Bronchial epithelial cell (primary cell): Measurements from ENCODE around the gene PHF21B. TPM values are rescaled to one million over a fixed set of nuclear protein-coding genes. Genes with fewer than 3 reads are reported as not detected.

Source experiments
- DNase-seq: peaks from one replicate; pipeline ENCODE4 v3.0.0-alpha.2; 2010; ENCODE audit warnings: low read depth
- FAIRE-seq: peaks from 2 replicates; lab custom pipeline; 2011; peaks lifted over from hg19 to GRCh38; lab: Jason Lieb, UNC
- H3K27me3 ChIP-seq: 2 replicates; pipeline ENCODE4 v1.5.1; 2011; ENCODE audit warnings: low read length; ENCODE audit not compliant: control insufficient read depth, insufficient read depth
- H3K36me3 ChIP-seq: 2 replicates; pipeline ENCODE4 v1.5.1; 2011; ENCODE audit warnings: low read length; ENCODE audit not compliant: control insufficient read depth, insufficient read depth
- H3K4me3 ChIP-seq: 2 replicates; pipeline ENCODE4 v1.5.1; 2011; ENCODE audit warnings: mild to moderate bottlenecking, low read depth, low read length, control low read depth
- total RNA-seq: library from RNA; depleted of rRNA; stranded (reverse); fragments of >200 nt; gene quantifications from 2 replicates; pipeline ENCODE4 v1.2.1, GENCODE V29; 2014
- TF ChIP-seq, protein P1 (sequence below): IDR thresholded peaks from 2 replicates; pipeline ENCODE4 v1.5.1; 2011; ENCODE audit warnings: mild to moderate bottlenecking, moderate library complexity, low read length, control low read depth, inconsistent platforms; ENCODE audit not compliant: insufficient read depth, severe bottlenecking

The PHF21B gene
- total RNA-seq, 1 donor from 2014 or later: not detected

DNA sequence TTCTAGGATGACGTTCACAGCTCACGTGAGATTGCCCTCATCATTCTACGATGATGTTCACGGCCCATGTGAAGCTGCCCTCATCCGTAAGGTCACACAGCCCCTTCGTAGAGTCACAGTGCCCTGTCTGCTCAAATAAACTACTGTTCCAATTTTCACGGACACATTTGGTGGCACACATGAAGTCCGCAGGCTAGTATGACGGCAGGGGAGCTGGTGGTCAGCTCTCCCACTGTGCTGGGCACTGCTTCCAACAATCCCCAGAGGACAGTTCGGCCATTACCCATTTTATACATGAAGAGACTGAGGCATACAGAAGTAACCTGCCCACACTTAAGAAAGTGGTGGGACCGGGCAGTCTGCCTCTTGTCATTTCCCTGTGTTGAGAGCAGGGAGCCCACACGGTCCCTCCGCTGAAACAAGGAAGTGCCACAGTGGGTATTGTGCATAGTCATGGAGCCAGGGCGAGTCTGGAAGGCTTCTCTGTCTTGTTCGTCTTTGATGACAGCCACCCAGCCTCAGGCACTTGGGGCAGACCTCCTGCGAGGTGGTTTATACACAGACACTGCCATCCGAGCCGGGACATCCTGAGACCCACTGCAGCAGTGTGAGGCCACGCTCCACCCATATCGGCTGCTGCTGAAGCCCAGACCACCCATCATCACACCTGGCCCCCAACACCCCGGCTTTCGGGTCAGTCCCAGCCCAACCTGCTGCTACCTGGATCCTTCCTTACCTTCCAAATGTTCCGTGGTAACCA is 114.3 kb downstream of the PHF21B start:
- FAIRE-seq: peak; percentile 88
- TF ChIP-seq, protein P1, sequence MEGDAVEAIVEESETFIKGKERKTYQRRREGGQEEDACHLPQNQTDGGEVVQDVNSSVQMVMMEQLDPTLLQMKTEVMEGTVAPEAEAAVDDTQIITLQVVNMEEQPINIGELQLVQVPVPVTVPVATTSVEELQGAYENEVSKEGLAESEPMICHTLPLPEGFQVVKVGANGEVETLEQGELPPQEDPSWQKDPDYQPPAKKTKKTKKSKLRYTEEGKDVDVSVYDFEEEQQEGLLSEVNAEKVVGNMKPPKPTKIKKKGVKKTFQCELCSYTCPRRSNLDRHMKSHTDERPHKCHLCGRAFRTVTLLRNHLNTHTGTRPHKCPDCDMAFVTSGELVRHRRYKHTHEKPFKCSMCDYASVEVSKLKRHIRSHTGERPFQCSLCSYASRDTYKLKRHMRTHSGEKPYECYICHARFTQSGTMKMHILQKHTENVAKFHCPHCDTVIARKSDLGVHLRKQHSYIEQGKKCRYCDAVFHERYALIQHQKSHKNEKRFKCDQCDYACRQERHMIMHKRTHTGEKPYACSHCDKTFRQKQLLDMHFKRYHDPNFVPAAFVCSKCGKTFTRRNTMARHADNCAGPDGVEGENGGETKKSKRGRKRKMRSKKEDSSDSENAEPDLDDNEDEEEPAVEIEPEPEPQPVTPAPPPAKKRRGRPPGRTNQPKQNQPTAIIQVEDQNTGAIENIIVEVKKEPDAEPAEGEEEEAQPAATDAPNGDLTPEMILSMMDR: no peak
- Histone ChIP-seq H3K36me3 (no peaks in the 10 kb centered on the region), H3K27me3 (no peaks in the 10 kb centered on the region), H3K4me3 (no peak overlapping the region)
- DNase-seq: no peak

DNA sequence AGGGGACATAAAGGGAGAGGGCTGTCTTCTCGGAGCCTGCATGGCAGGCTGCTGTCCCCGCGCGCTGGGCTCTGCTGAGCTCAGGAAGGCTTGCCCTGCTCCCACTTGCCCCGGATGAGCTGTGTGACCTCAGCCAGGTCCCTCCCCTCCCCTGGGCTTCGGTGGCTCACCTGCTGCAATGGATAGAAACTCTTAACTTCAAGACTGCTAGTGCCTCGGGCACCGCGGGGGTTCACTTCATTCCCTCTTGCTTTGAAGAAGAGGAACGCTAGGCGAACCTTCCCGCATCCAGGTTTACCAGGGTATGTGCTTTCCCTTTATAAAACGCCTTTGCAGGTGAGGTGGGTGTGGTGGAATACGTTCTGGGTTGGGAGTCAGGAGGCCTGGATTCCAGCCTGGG is 115.0 kb downstream of the PHF21B start:
- DNase-seq (no peak), FAIRE-seq (no peak)
- H3K36me3 ChIP-seq: no peaks in the 10 kb centered on the region
- H3K4me3 ChIP-seq: no peak overlapping the region
- no peaks in the 10 kb centered on the region for H3K27me3 ChIP-seq
- TF ChIP-seq, protein P1: no peak

DNA sequence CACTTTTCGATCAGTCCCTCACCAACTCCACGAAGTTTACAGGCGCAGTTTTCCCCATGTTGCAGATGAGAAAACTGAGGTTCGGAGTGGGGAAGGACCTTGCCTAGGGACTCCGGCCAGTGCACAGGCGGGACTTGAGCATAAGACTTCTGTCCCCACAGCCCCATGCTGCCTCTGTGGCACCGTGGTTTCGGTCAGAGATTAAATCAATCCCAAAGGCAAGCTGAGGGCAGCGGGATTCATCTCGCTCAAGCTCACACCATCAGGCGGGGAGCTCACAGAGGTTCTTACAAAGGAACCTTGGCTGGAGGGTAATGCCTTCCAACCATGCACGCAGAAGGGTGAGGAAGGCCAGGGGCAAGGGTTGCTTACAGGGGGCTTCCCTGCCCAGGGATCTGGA is 115.5 kb downstream of the PHF21B start:
- FAIRE-seq (no peak), DNase-seq (no peak)

DNA sequence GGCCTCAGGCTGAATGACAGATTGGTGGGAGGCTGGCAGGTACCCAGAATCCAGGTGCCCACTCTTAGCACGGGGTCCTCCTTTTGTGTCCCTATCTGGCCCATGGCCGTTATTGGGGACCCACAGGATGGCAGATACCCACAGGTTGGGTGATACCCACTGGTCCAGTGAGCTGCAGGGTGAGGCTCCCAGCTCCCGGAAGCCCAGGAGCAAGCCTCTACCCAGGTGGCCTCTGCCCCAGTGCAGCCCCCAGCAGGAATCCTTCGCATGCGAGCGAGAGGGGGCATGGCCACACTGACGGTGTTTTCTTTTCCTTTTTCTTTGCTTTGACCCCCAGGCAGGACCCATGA is 116.1 kb downstream of the PHF21B start:
- H3K27me3 ChIP-seq: no peaks in the 10 kb centered on the region

More for the DNA sequence above, 115.5 kb downstream of the PHF21B start:
- no peak overlapping the region for H3K4me3 ChIP-seq
- TF ChIP-seq, protein P1: no peak
- no peaks in the 10 kb centered on the region for H3K36me3 ChIP-seq
- no peaks in the 10 kb centered on the region for H3K27me3 ChIP-seq

DNA sequence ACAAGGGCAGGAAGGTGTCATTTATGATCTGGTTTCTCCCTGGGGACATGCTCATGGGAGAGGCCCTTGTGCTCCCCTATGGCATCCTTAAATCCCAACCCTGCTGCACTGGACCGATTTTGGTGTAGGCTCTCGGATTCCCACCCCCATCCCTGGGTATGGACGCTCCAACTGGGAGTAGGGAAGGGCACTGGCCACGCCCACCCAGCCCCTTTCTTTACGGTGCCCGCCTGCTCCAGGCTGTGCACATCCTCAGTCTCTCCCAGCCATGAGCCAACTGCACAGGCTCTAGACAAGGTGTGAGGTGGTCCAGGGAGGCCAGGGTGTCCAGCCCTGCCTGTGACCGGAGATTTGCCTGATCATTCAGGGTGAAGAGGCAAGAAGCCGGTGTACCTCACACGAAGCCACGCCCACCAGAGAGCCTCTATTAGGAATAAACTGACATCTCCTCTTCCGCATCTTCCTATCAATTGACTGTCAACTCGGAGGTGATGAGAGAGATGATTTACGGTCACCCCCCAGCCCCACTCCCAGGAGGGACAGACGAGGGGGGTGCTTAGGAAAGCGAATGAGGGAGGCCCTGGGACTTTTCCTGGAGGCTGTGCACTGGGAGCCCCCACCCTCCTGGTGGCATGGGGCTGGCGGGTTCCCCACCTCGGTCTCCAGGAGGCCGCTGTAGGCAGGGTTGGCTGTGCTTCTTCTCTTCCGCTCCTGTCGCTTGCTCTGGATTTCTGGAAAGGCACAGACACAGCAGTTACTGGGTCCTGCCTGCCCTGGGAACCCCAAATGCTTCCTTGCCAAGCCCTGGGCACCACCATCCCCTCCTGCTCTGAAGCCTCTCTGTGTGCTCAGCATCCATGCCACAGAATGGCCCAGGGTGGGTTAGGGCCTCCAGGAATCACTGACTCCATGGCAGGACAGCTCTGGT is 116.7 kb downstream of the PHF21B start:
- H3K36me3 ChIP-seq: no peaks in the 10 kb centered on the region
- FAIRE-seq (no peak), DNase-seq (no peak)
- no peaks in the 10 kb centered on the region for H3K27me3 ChIP-seq
- no peak overlapping the region for H3K4me3 ChIP-seq
- TF ChIP-seq, protein P1: no peak

More for the DNA sequence above, 116.1 kb downstream of the PHF21B start:
- no peak for DNase-seq
- TF ChIP-seq, protein P1: no peak
- FAIRE-seq: no peak
- no peaks in the 10 kb centered on the region for H3K36me3 ChIP-seq
- H3K4me3 ChIP-seq: no peak overlapping the region
